OCI-LY7 (cell line): ENCODE measurements around the gene TSPAN1. TPM values are rescaled to one million over a fixed set of nuclear protein-coding genes. Genes with fewer than 3 reads are reported as not detected.

Source experiments
- BruUV-seq: library from RNA; stranded (reverse); fragments of 400-500 nt; replicated peaks from 2 replicates; lab custom pipeline; 2021; lab: Mats Ljungman, UMichigan
- CTCF ChIA-PET: fragments of 300-600 bp; sonication (Branson Sonifier 250); formaldehyde crosslinking; loops from one replicate; lab custom pipeline; 2022; ENCODE audit warnings: antibody characterized with exemption; ENCODE audit not compliant: unreplicated experiment; lab: Charles Lee
- POLR2A ChIA-PET: fragments of 300-600 bp; sonication (Branson Sonifier 250); formaldehyde crosslinking; loops from one replicate; lab custom pipeline; 2022; ENCODE audit warnings: antibody characterized with exemption; lab: Charles Lee
- DNase-seq: peaks from one replicate; pipeline ENCODE4 v3.0.0-alpha.2; 2015; ENCODE audit warnings: low spot score
- H2AFZ ChIP-seq: fragments of 200-600 bp; sonication (generic), shearing (Covaris generic); 2 replicates; pipeline ENCODE4 v1.6.1; 2014; ENCODE audit warnings: mild to moderate bottlenecking, antibody characterized with exemption, low read length, moderate library complexity
- H3K27ac ChIP-seq: fragments of 200-600 bp; sonication (generic); 2 replicates; pipeline ENCODE4 v1.5.1; 2014; ENCODE audit warnings: mixed run types, low read depth, mild to moderate bottlenecking, moderate library complexity, low read length, inconsistent platforms; ENCODE audit not compliant: poor library complexity, severe bottlenecking
- H3K36me3 ChIP-seq: fragments of 200-600 bp; sonication (generic); 2 replicates; pipeline ENCODE4 v1.6.1; 2014; ENCODE audit warnings: mild to moderate bottlenecking, antibody characterized with exemption, low read length, moderate library complexity, mixed read lengths; ENCODE audit not compliant: insufficient read depth
- H3K4me1 ChIP-seq: fragments of 200-600 bp; sonication (generic); 2 replicates; pipeline ENCODE4 v1.5.1; 2014; ENCODE audit warnings: mild to moderate bottlenecking, low read length; ENCODE audit not compliant: insufficient read depth, poor library complexity, severe bottlenecking
- H3K4me2 ChIP-seq: fragments of 200-600 bp; sonication (generic); 2 replicates; pipeline ENCODE4 v1.6.1; 2014; ENCODE audit warnings: mild to moderate bottlenecking, low read length
- H3K4me3 ChIP-seq: fragments of 200-600 bp; sonication (generic); 2 replicates; pipeline ENCODE4 v1.5.1; 2014; ENCODE audit warnings: mild to moderate bottlenecking, low read depth, low read length; ENCODE audit not compliant: poor library complexity, severe bottlenecking
- H3K79me2 ChIP-seq: fragments of 200-600 bp; sonication (generic); 2 replicates; pipeline ENCODE4 v1.6.1; 2016; ENCODE audit warnings: low read depth, mild to moderate bottlenecking, low read length, moderate library complexity, mixed read lengths; ENCODE audit not compliant: insufficient read depth
- H3K9me2 ChIP-seq: fragments of 200-600 bp; sonication (generic); 2 replicates; pipeline ENCODE4 v1.6.1; 2016; ENCODE audit warnings: mild to moderate bottlenecking, low read length, mixed read lengths; ENCODE audit not compliant: insufficient read depth
- H3K9me3 ChIP-seq: fragments of 200-600 bp; sonication (generic); 2 replicates; pipeline ENCODE4 v1.6.1; 2014; ENCODE audit warnings: mild to moderate bottlenecking, mixed run types, low read length, mixed read lengths
- H4K20me1 ChIP-seq: fragments of 200-600 bp; sonication (generic); 2 replicates; pipeline ENCODE4 v1.6.1; 2014; ENCODE audit warnings: mild to moderate bottlenecking, antibody characterized with exemption, low read length, moderate library complexity, mixed read lengths; ENCODE audit not compliant: insufficient read depth
- EZH2phosphoT487 ChIP-seq: fragments of 200-600 bp; sonication (generic); IDR thresholded peaks from 2 replicates; pipeline ENCODE4 v1.6.1; 2018; ENCODE audit warnings: low read depth, borderline replicate concordance, mild to moderate bottlenecking, mixed run types, antibody characterized with exemption, low read length, moderate library complexity, mixed read lengths
- intact Hi-C: fragments of 100-400 bp; cut with micrococcal nuclease; formaldehyde crosslinking; loops from one replicate; pipeline ENCODE4 v1.10.0; 2022; ENCODE audit not compliant: unreplicated experiment
- total RNA-seq, 2 experiments: library from RNA; depleted of rRNA in 1 of 2; stranded (reverse); fragments of >200 nt in 1 of 2; shearing (Covaris generic) in 1 of 2; gene quantifications; 2 replicates each; pipeline ENCODE4 v1.2.3, GENCODE V29; 2014 to 2022
- TF ChIP-seq, protein P1 (sequence below): fragments of 200-600 bp; sonication (generic); conservative IDR thresholded peaks from 2 replicates; pipeline ENCODE4 v1.5.1; 2014; ENCODE audit warnings: mild to moderate bottlenecking, antibody characterized with exemption, low read length, moderate library complexity, mixed read lengths

Gene TSPAN1
- total RNA-seq, 2 experiments from 2014 or later = not detected

DNA sequence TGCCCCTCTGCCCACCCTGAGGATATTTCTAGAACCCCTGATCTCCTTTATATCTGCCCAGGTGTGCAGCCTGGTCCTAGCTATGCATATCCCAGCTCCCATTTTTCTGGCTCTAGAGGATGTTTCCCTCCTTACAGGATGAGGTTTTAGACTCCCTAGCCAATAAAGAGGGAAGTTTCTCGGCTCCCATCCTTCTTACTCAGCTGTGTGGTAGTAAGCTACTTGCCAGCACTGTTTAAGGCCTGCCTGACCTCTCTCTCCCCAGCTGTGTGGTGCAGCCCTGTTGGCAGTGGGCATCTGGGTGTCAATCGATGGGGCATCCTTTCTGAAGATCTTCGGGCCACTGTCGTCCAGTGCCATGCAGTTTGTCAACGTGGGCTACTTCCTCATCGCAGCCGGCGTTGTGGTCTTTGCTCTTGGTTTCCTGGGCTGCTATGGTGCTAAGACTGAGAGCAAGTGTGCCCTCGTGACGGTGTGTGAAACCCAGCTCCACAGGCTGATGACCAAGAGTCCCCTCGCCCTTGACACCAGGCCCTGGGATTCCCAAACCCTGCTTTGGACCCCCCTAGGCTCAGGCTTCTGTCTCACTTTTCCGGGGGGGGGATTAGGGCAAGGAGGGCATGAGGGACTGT, 9.2 kb downstream of the TSPAN1 start:
- Histone ChIP-seq H2AFZ (peak overlapping the region; percentile 7; the same call in 1 of the 2 replicates), H3K4me2 (no peak overlapping the region), H3K4me1 (peaks cover 45% of the 10 kb centered on the region), H3K9me3 (no peaks in the 10 kb centered on the region), H3K27ac (no peak overlapping the region), H3K36me3 (no peaks in the 10 kb centered on the region), H4K20me1 (no peaks in the 10 kb centered on the region), H3K79me2 (no peaks in the 10 kb centered on the region), H3K9me2 (no peaks in the 10 kb centered on the region), H3K4me3 (no peak overlapping the region)
- CTCF ChIA-PET = interaction anchor here (0.7 to 3.0 kb wide), 2 partner anchors 21 to 40 kb away, joined by 3 to 13 read pairs; no protein-coding TSS in a partner anchor
- TF ChIP-seq, protein P1, sequence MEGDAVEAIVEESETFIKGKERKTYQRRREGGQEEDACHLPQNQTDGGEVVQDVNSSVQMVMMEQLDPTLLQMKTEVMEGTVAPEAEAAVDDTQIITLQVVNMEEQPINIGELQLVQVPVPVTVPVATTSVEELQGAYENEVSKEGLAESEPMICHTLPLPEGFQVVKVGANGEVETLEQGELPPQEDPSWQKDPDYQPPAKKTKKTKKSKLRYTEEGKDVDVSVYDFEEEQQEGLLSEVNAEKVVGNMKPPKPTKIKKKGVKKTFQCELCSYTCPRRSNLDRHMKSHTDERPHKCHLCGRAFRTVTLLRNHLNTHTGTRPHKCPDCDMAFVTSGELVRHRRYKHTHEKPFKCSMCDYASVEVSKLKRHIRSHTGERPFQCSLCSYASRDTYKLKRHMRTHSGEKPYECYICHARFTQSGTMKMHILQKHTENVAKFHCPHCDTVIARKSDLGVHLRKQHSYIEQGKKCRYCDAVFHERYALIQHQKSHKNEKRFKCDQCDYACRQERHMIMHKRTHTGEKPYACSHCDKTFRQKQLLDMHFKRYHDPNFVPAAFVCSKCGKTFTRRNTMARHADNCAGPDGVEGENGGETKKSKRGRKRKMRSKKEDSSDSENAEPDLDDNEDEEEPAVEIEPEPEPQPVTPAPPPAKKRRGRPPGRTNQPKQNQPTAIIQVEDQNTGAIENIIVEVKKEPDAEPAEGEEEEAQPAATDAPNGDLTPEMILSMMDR = no peak
- TF ChIP-seq EZH2phosphoT487 = no peak
- intact Hi-C loops = no loop called here
- no peak for DNase-seq
- POLR2A ChIA-PET = interaction anchor here (0.9 to 1.2 kb wide), 3 partner anchors 12 to 151 kb away, joined by 3 to 5 read pairs (median 3); no protein-coding TSS in a partner anchor
- no TSS peak for BruUV-seq

GRCh38 chr1:46184920-46185658, 10.2 kb downstream of the TSPAN1 start:
- no peaks in the 10 kb centered on the region for H4K20me1 ChIP-seq
- H3K4me3 ChIP-seq = no peak overlapping the region
- H3K4me2 ChIP-seq = no peak overlapping the region
- H3K36me3 ChIP-seq = no peaks in the 10 kb centered on the region
- ChIA-PET POLR2A (no interaction called here), CTCF (no interaction called here)
- no peak overlapping the region for H2AFZ ChIP-seq
- no peaks in the 10 kb centered on the region for H3K9me2 ChIP-seq
- BruUV-seq = no TSS peak
- H3K9me3 ChIP-seq = no peaks in the 10 kb centered on the region
- H3K4me1 ChIP-seq = peaks cover 34% of the 10 kb centered on the region
- no peaks in the 10 kb centered on the region for H3K79me2 ChIP-seq
- intact Hi-C loops = no loop called here
- TF ChIP-seq EZH2phosphoT487 = no peak
- no peak overlapping the region for H3K27ac ChIP-seq
- DNase-seq = no peak

DNA sequence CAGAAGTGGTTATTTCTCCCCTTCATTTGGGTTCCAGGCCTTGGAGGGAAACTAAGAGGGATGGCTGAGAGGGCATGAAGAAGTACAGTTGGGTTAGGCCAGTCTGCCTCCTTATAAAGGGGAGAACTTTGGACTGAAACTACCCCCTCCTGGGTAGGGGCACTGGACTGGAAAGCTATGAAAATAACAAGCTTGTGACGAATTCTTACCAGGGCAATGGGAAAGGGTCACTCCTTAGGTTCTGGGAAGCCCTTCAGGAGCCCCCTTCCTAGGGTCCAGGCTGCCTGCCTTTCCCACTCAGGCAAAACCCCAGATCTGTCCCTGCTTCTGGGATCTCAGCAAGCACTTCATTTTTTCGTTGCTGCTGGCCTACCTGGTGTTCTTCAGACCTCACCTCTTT, 11.2 kb downstream of the TSPAN1 start:
- Histone ChIP-seq H3K27ac (no peak overlapping the region), H4K20me1 (no peaks in the 10 kb centered on the region), H3K9me2 (no peaks in the 10 kb centered on the region), H3K36me3 (no peaks in the 10 kb centered on the region), H3K9me3 (no peaks in the 10 kb centered on the region), H2AFZ (no peak overlapping the region), H3K4me2 (no peak overlapping the region), H3K4me1 (peaks cover 29% of the 10 kb centered on the region), H3K79me2 (no peaks in the 10 kb centered on the region), H3K4me3 (no peak overlapping the region)
- CTCF ChIA-PET = no interaction called here
- TF ChIP-seq EZH2phosphoT487 = no peak
- TF ChIP-seq, protein P1 = no peak
- no TSS peak for BruUV-seq
- intact Hi-C loops = no loop called here
- POLR2A ChIA-PET = no interaction called here
- no peak for DNase-seq
